ENCODE results near the gene COL4A2.
"Not testable (repeated sequence)": the region's sequence is repeated elsewhere in the genome, so short reads cannot be mapped to it uniquely, and the experiment has no call there.

The COL4A2 gene

GRCh38 chr13:110445722-110446574 is 138.9 kb downstream of the COL4A2 start:
- DNase-seq = no peak

GRCh38 chr13:110446575-110446890 is 139.4 kb downstream of the COL4A2 start:
- peak; percentile 63 for DNase-seq

GRCh38 chr13:110447058-110447511 is 140.0 kb downstream of the COL4A2 start:
- peak; percentile 89 for DNase-seq

- no peak for DNase-seq
Measured at GRCh38 chr13:110447801-110448200, 140.7 kb downstream of the COL4A2 start.

GRCh38 chr13:110448230-110448629 is 141.1 kb downstream of the COL4A2 start:
- no peak for DNase-seq

- DNase-seq = no peak
Measured at GRCh38 chr13:110448677-110449076, 141.6 kb downstream of the COL4A2 start.

GRCh38 chr13:110449219-110450015 is 142.3 kb downstream of the COL4A2 start:
- no peak for DNase-seq

- DNase-seq = no peak
Measured at GRCh38 chr13:110450016-110450900, 143.2 kb downstream of the COL4A2 start.

GRCh38 chr13:110450941-110451730 is 144.1 kb downstream of the COL4A2 start:
- DNase-seq = peak; percentile 34

GRCh38 chr13:110453091-110453490 is 146.0 kb downstream of the COL4A2 start:
- not testable (repeated sequence) for DNase-seq

GRCh38 chr13:110453797-110454196 is 146.7 kb downstream of the COL4A2 start:
- DNase-seq = no peak

GRCh38 chr13:110454227-110454859 is 147.3 kb downstream of the COL4A2 start:
- no peak for DNase-seq

- no peak for DNase-seq
Measured at GRCh38 chr13:110454956-110455355, 147.9 kb downstream of the COL4A2 start.

GRCh38 chr13:110455444-110455843 is 148.4 kb downstream of the COL4A2 start:
- DNase-seq = no peak

- peak; percentile 80 for DNase-seq
Measured at GRCh38 chr13:110455941-110456340, 148.9 kb downstream of the COL4A2 start.

- DNase-seq = no peak
Measured at GRCh38 chr13:110456550-110456949, 149.5 kb downstream of the COL4A2 start.

- no peak for DNase-seq
Measured at GRCh38 chr13:110457361-110457760, 150.3 kb downstream of the COL4A2 start.

GRCh38 chr13:110458017-110458416 is 150.9 kb downstream of the COL4A2 start:
- DNase-seq = no peak

GRCh38 chr13:110458594-110459365 is 151.7 kb downstream of the COL4A2 start:
- DNase-seq = no peak

GRCh38 chr13:110462091-110462490 is 155.0 kb downstream of the COL4A2 start:
- no peak for DNase-seq

GRCh38 chr13:110463156-110463555 is 156.1 kb downstream of the COL4A2 start:
- peak; percentile 43 for DNase-seq

All from inflammatory macrophage treated with lipopolysaccharide for 4 hours (primary cell).